Measurements from ENCODE around the gene VSIR. TPM values are rescaled to one million over a fixed set of nuclear protein-coding genes. Genes with fewer than 3 reads are reported as not detected.

VSIR gene
- total and polyA plus RNA-seq, 4 donors, result 32.3 to 244 (median 84.5) TPM

- no peak for TF ChIP-seq CTCF (IDR thresholded peaks at IDR 0.05; ENCODE audit: control extremely low read depth, extremely low read depth)
- ATAC-seq (ENCODE audit: insufficient read depth, low FRiP score) (no peak), DNase-seq (no peak)
- no peak overlapping the region for H3K27ac ChIP-seq (ENCODE audit: low read depth in 1 of 2, low read length in 1 of 2)
- H3K4me1 ChIP-seq (ENCODE audit: control insufficient read depth in 5 of 5, insufficient read depth in 5 of 5, low read length in 5 of 5), result peaks cover 0 to 11% (median 4%) of the 10 kb centered on the region in 5 donors
- no peaks in the 10 kb centered on the region for H3K27me3 ChIP-seq (ENCODE audit: control insufficient read depth in 3 of 3, insufficient read depth in 3 of 3, low read length in 2 of 3)
- no peak overlapping the region for H3K4me3 ChIP-seq
- no peak overlapping the region for H3K9ac ChIP-seq (ENCODE audit: insufficient read depth in 1 of 2, low read length in 2 of 2)
- WGBS, 2 donors, result 69 to 72% methylated on average over 11 of the region's 11 CpGs
- H3K9me3 ChIP-seq (ENCODE audit: control insufficient read depth in 4 of 4, insufficient read depth in 3 of 4, low read length in 3 of 4), result no peaks in the 10 kb centered on the region
- no peaks in the 10 kb centered on the region for H3K36me3 ChIP-seq (ENCODE audit: control insufficient read depth in 4 of 4, insufficient read depth in 4 of 4, low read length in 4 of 4)
These were observed 71.7 kb downstream of the VSIR start for GRCh38 chr10:71701496-71702132.

GRCh38 chr10:71700731-71701368 is 72.5 kb downstream of the VSIR start:
- no peaks in the 10 kb centered on the region for H3K9me3 ChIP-seq (ENCODE audit: control insufficient read depth in 4 of 4, insufficient read depth in 3 of 4, low read length in 3 of 4)
- no peak for ATAC-seq (ENCODE audit: insufficient read depth, low FRiP score)
- H3K27ac ChIP-seq (ENCODE audit: low read depth in 1 of 2, low read length in 1 of 2), result no peak overlapping the region
- no peak for TF ChIP-seq CTCF (IDR thresholded peaks at IDR 0.05; ENCODE audit: control extremely low read depth, extremely low read depth)
- H3K4me1 ChIP-seq (ENCODE audit: control insufficient read depth in 5 of 5, insufficient read depth in 5 of 5, low read length in 5 of 5), result peaks cover 0 to 11% (median 5%) of the 10 kb centered on the region in 5 donors
- DNase-seq, result peak in 2 of 3 donors; percentile 35 to 59
- H3K27me3 ChIP-seq (ENCODE audit: control insufficient read depth in 3 of 3, insufficient read depth in 3 of 3, low read length in 2 of 3), result no peaks in the 10 kb centered on the region
- no peaks in the 10 kb centered on the region for H3K36me3 ChIP-seq (ENCODE audit: control insufficient read depth in 4 of 4, insufficient read depth in 4 of 4, low read length in 4 of 4)
- no peak overlapping the region for H3K9ac ChIP-seq (ENCODE audit: insufficient read depth in 1 of 2, low read length in 2 of 2)
- 91 to 94% methylated on average over 11 of the region's 11 CpGs for WGBS, 2 donors
- no peak overlapping the region for H3K4me3 ChIP-seq

GRCh38 chr10:71698737-71699136 is 74.6 kb downstream of the VSIR start:
- H3K36me3 ChIP-seq (ENCODE audit: control insufficient read depth in 4 of 4, insufficient read depth in 4 of 4, low read length in 4 of 4), result no peaks in the 10 kb centered on the region
- no peaks in the 10 kb centered on the region for H3K9me3 ChIP-seq (ENCODE audit: control insufficient read depth in 4 of 4, insufficient read depth in 3 of 4, low read length in 3 of 4)
- DNase-seq (no peak), ATAC-seq (ENCODE audit: insufficient read depth, low FRiP score) (no peak)
- 80 to 88% methylated on average over 5 of the region's 5 CpGs for WGBS, 2 donors
- no peaks in the 10 kb centered on the region for H3K27me3 ChIP-seq (ENCODE audit: control insufficient read depth in 3 of 3, insufficient read depth in 3 of 3, low read length in 2 of 3)
- no peak for TF ChIP-seq CTCF (IDR thresholded peaks at IDR 0.05; ENCODE audit: control extremely low read depth, extremely low read depth)
- H3K4me3 ChIP-seq, result no peak overlapping the region
- H3K9ac ChIP-seq (ENCODE audit: insufficient read depth in 1 of 2, low read length in 2 of 2), result no peak overlapping the region
- H3K4me1 ChIP-seq (ENCODE audit: control insufficient read depth in 5 of 5, insufficient read depth in 5 of 5, low read length in 5 of 5), result peaks cover under 1 to 15% (median 7%) of the 10 kb centered on the region in 5 donors
- no peak overlapping the region for H3K27ac ChIP-seq (ENCODE audit: low read depth in 1 of 2, low read length in 1 of 2)
